ENCODE data around the gene NUCKS1. TPM values are rescaled to one million over a fixed set of nuclear protein-coding genes. Genes with fewer than 3 reads are reported as not detected.

NUCKS1 gene
- total and polyA plus RNA-seq, 2 of the 13 experiments (the other 11 are each of a cell fraction or from before 2014, with no cell fraction given), result 35.5 to 117 TPM

- FAIRE-seq (no peak), DNase-seq (ENCODE audit: low spot score) (no peak), ATAC-seq (no peak)
- WGBS (ENCODE audit: low lambda C conversion rate), result 85% methylated on average over 7 of the region's 7 CpGs
- Histone ChIP-seq H3K79me2 (ENCODE audit: insufficient read depth, low read length) (no peaks in the 10 kb centered on the region), H3K4me1 (ENCODE audit: insufficient read depth, low read length) (peaks cover 55% of the 10 kb centered on the region), H3K4me2 (ENCODE audit: low read depth, low read length) (no peak overlapping the region), H3K4me3 (replicated peaks in 1 of 3; ENCODE audit: insufficient read depth in 1 of 3, low read depth in 2 of 3, low read length in 3 of 3) (no peak overlapping the region), H3K36me3 (replicated peaks in 1 of 2; ENCODE audit: control insufficient read depth in 1 of 2, insufficient read depth in 2 of 2, low read length in 2 of 2) (peaks cover 15 to 36% of the 10 kb centered on the region in 2 experiments), H3K9me3 (ENCODE audit: low read length) (no peaks in the 10 kb centered on the region), H3K27me3 (ENCODE audit: control insufficient read depth in 1 of 2, insufficient read depth in 2 of 2, low read length in 2 of 2) (no peaks in the 10 kb centered on the region), H4K20me1 (ENCODE audit: insufficient read depth, low read length) (no peaks in the 10 kb centered on the region), H3K27ac (ENCODE audit: extremely low read length, insufficient read depth, low read length) (peak overlapping the region; percentile 21), H2AFZ (ENCODE audit: low read length) (no peak overlapping the region), H3K9ac (ENCODE audit: insufficient read depth, low read depth, low read length) (no peak overlapping the region)
- intact Hi-C loops (cut with micrococcal nuclease; ENCODE audit: unreplicated experiment) (no loop called here), in situ Hi-C loops (cut with HindIII; ENCODE audit: extremely low pct_ligation_motif_present, low pct_unique_long_range_greater_than_20kb) (loop anchor here (5.0 kb wide), 1 partner anchor 124 kb away; no protein-coding TSS in a partner anchor)
- POLR2A ChIA-PET, result no interaction called here
- CTCF ChIA-PET (ENCODE audit: low intra/inter-chr PET ratio, low total read pairs), result no interaction called here
- BruUV-seq (replicated peaks), result no TSS peak
- TF ChIP-seq ZNF572 (CRISPR knock-in tag; IDR thresholded peaks at IDR 0.05) (no peak), BCL6 (CRISPR knock-in tag; IDR thresholded peaks at IDR 0.05) (no peak), HDAC1 (CRISPR knock-in tag; IDR thresholded peaks at IDR 0.05) (no peak), MTA1 (CRISPR knock-in tag; IDR thresholded peaks at IDR 0.05; ENCODE audit: borderline replicate concordance) (no peak), RELA (CRISPR knock-in tag; IDR thresholded peaks at IDR 0.05) (no peak), ZNF605 (CRISPR knock-in tag; IDR thresholded peaks at IDR 0.05) (no peak), ZEB1 (IDR thresholded peaks at IDR 0.05; ENCODE audit: insufficient replicate concordance, low read depth) (no peak), SYNCRIP (IDR thresholded peaks at IDR 0.05; ENCODE audit: insufficient read depth, low read depth, low read length) (no peak), ZNF644 (CRISPR knock-in tag; IDR thresholded peaks at IDR 0.05; ENCODE audit: low read depth) (no peak), ZNF75D (CRISPR knock-in tag; IDR thresholded peaks at IDR 0.05; ENCODE audit: borderline replicate concordance) (no peak), ZMYM2 (CRISPR knock-in tag; IDR thresholded peaks at IDR 0.05) (no peak), ZNF816 (CRISPR knock-in tag; IDR thresholded peaks at IDR 0.05; ENCODE audit: borderline replicate concordance) (no peak), ZNF878 (CRISPR knock-in tag; IDR thresholded peaks at IDR 0.05) (no peak), NCOA2 (CRISPR knock-in tag; IDR thresholded peaks at IDR 0.05) (no peak), ZNF646 (CRISPR knock-in tag; IDR thresholded peaks at IDR 0.05) (no peak), ZUFSP (CRISPR knock-in tag; IDR thresholded peaks at IDR 0.05; ENCODE audit: borderline replicate concordance) (no peak), ZNF883 (CRISPR knock-in tag; IDR thresholded peaks at IDR 0.05; ENCODE audit: not compliant biosample characterization) (no peak)
Observed at GRCh38 chr1:205716371-205717132, 33.4 kb downstream of the NUCKS1 start.

All from HepG2 (cell line).